Stimulated activated CD4-positive, alpha-beta T cell treated with anti-CD3 and anti-CD28 coated beads, Interleukin-2, amount 100 ng/mL, for 24 hours (primary cell): ENCODE data around the gene COPE.
A peak's percentile ranks its signal among the peaks of the same experiment; 100 is the strongest.
"Not testable (repeated sequence)": the region's sequence is repeated elsewhere in the genome, so short reads cannot be mapped to it uniquely, and the experiment has no call there.

Source experiments
- DNase-seq, 2 donors: peaks; one replicate each; pipeline ENCODE4 v3.0.0-alpha.2; 2020

Gene COPE

DNA sequence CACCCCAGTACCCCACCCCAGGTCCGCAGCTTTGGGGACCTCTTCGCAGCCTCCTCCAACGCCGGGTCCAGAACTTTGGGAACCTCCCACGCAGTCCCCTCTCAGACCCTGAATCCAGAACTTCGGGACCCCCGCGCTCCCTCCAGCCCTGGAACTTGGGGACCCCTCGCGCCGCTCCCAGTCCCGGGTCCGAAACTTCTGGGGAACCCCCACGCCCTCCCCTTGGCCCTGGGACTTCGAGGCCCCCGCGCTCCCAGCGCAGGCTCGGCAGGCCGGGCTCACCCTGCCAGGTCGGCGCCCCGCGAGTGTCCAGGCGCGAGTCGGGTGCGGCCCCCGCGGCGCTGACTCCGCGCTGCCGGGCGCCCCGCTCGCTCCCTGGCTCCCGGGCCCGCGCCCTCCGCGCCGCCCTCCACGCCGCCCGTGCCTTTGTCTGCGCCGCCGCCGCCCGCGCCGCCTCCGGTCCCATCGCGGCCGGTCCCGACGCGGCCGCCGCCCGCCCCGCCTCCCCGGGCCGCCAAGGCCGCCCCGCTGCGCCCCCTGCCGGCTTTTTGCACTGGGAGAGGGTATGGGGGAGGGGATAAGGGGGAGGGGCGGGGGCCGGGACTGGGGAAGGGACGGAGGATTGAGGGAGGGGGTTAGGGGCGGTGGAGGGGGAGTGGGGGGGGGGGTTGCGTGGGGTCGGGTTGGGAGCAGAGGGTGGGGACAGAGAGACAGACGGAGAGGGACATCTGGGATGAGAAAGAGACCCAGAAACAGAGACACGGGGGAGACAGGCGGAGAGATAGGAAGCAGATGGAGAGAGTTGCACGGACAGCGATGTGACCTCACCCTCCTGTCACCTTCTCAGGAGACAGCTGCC is 21.8 kb upstream of the COPE start, which contains the start of gene HOMER3:
TSS of gene HOMER3 (minus strand) at position 449 of the 859 bp plus-strand sequence. CDS start 2,235 bp downstream, outside the sequence.
- DNase-seq = peak; percentile 83 to 84

- no peak for DNase-seq
Observed at GRCh38 chr19:18939922-18940768, 21.0 kb upstream of the COPE start.

- DNase-seq = no peak
Observed at GRCh38 chr19:18939163-18939562, 20.0 kb upstream of the COPE start.

GRCh38 chr19:18933297-18933696 is 14.1 kb upstream of the COPE start:
- no peak for DNase-seq

DNA sequence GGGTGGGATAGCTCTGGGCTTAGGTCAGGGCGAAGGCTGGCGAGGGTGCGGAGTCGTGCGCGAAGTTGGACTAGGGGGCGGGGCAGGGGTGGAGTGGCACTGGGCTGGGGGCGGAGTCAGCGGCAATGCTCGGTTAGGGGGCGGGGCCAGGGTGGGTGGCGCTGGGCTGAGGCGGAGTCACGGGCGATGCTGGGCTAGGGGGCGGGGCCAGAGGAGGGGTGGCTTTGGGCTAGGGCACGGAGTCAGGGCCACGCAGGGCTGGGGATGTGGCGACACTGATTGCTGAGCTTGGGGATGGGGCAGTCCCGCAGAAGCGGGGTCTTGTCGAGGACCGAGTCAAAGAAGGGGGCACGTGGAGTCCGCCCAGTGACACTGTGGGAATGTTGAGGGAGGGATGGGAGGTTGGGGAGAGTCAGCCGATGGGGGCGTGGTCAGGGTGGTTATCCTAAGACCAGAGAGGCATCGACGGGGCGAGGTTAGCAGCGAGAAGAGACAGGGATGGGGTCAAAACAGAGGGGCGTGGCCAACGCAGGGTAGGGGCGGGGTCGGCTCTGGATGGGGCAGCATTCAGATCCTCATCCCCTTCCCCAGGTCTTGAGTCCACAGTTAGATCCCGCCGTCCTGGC is 13.1 kb upstream of the COPE start:
- DNase-seq = peak; percentile 89 to 92

DNA sequence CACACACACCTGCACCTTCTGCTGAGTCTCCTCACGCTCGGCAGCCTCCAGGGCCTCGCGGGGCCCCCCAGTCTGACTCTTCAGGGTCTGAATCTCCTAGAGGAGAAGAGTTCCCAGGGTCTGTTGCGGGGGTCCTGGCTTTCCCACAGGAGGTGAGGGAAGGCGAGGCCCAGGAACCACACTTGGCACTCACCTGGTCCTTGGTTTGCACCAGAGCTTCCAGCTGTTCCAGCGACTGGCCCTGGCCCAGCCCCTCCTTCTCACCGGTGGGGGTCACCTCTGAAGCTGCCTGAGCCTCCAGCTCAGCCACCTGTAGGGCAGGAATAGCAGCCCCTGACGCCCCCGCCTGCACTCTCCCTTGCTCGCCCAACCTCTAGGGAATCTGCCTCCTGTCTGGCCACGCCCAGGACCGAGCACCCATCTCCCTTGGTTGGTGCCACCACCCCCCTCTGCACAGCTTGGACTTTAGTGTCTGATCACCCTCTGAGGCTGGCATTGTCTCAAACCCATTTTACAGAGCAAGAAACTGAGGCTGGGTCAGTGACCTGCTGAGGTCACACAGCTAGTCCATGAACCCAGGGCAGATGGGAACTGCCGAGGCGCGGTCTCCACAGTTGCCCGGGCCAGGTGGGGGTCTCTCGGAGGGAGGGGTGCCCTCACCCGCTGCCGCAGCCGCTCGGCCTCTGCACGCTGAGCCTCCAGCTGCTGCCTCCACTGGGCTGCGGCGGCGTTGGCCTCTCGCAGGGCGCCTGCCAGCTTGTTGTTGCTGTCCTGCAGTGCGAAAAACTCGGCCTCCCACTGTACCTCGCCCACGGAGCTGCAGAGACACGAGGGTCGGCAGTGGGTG is 12.4 kb upstream of the COPE start:
- DNase-seq = no peak

DNA sequence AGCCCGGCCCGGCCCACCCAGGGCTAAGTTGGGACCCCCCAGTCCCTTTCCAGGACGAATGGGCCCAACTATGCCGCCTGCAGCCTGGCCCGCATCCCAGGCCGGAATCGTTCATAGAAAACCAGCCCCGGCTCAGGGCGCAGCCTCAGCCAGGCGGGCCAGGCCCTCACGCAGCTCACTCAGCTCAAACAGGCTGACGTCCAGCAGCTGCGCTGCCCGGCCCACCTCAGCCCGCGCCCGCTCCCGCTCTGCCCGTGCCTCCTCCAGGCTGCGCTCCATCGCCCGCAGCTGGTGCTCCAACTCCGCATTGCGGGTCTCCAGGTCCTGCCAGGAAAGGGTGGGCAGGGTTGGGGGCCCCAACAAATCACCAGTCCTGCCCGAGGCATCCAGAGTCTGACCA is 10.1 kb upstream of the COPE start:
- DNase-seq = no peak

GRCh38 chr19:18928018-18928805 is 9.0 kb upstream of the COPE start:
- no peak for DNase-seq

GRCh38 chr19:18924684-18925213 is 5.6 kb upstream of the COPE start:
- DNase-seq = no peak

DNA sequence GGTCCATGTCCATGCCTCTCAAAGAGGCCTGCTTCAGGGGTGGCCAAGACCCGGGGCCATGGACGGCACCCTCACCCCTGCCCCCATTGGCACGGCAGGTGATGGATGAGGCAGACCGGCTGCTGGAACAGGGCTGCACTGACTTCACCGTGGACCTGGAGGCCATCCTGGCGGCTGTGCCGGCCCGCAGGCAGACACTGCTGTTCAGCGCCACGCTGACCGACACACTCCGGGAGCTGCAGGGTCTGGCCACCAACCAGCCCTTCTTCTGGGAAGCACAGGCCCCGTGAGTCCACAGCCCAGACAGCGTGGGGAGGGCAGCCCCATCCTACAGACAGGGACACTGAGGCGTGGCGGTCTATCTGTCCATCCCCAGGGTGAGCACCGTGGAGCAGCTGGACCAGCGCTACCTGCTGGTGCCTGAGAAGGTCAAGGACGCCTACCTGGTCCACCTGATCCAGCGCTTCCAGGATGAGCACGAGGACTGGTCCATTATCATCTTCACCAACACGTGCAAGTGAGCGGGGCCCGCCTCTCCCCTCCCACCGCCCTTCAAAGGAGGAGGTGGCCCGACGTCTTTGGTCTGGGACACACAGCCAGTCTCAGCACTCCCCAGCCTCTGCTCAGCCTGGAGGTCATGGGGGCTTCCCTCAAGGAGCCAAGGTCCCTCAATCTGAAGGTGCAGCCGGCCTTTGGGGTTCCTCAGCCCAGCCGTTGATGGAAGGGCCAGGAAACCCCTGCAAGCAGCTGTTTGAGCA is 3.2 kb upstream of the COPE start:
- no peak for DNase-seq

DNA sequence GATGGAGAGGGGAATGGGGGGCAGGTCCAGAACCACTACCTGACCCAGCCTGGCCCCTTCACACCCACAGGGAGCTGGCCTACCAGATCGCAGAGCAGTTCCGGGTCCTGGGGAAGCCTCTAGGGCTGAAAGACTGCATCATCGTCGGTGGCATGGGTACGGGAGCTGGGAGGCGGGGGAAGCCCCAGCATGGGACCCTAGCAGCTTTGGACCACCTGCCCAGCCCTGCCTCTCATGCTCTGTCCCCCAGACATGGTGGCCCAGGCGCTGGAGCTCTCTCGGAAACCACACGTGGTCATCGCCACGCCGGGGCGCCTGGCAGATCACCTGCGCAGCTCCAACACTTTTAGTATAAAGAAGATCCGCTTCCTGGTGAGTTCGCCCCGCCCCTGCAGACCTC is 2.4 kb upstream of the COPE start:
- DNase-seq = no peak

DNA sequence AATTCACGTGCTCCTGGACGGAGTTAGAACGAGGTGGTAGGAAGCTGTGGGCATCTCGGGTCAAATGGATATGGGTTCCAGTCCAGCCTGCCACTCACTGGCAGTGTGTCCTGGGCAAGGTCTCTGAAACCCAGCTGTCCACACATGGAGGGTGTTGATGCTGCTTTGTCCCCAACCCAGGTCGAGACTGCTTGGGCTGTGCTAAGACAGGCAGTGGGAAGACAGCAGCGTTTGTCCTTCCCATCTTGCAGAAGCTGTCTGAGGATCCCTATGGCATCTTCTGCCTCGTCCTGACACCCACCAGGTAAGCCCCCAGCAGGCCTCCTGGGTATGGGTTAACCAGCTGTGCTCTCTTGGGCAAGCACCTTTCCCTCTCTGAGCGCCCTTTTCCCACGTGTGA is 1.2 kb upstream of the COPE start:
- DNase-seq = no peak

- DNase-seq = no peak
Observed at GRCh38 chr19:18919900-18920214, 670 bp upstream of the COPE start.

DNA sequence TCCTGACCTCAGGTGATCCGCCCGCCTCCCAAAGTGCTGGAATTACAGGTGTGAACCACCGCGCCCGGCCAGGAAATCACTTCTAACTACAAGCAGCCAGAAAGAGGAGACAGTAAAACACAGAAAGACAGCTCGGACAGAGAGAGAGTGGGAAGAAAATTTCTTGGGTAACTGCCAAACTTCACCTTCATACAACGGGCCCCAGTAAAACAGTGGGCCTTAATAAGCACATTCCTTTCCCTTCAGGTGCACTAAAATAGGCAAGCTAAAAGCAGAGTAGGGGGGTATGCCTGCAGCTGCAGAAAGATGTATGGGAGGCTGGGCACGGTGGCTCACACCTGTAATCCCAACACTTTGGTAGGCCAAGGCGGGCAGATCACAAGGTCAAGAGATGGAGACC is 1.6 kb downstream of the COPE start:
- not testable (repeated sequence) for DNase-seq

DNA sequence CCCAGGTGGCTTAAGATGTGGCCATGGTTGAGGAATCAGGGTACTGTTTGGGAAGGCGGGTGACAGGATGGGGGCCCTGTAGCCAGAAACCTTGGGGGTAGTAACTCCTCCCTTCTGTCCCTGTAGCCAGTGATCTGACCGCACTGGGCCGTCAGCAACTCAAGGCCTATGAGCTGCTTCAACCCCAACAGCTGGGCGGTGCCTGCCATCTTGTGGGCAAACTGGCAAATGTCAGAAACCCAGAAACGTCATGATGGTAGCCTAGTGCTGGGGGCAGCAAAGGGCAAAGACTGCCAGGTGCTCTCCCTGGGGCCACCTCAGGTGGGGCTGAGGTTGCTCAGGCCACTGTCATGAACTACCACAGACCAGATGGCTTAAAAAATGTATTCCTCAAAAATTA is 3.5 kb downstream of the COPE start:
- DNase-seq = peak in 1 of 2 donors; percentile 47

DNA sequence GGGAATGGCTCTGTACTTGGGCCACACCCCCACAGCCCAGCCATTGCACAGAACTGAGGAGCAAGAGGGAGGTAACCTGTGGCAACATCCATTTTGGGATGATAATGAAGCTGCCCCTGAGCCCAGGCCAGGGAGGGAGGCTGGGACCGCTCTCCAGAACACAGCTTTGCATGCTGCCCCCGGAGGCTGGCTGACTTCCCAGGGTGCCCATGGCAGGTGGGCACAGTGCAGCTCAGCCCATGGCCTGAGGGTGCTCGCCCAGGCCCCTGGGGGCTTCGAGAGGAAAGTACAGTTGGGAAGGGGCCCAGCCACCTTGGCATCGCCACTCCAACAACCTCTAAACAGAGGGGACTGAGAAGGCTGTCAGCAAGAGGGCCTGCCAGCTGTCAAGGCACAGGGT is 5.7 kb downstream of the COPE start:
- no peak for DNase-seq

- no peak for DNase-seq
Observed at GRCh38 chr19:18912933-18913332, 6.3 kb downstream of the COPE start.

GRCh38 chr19:18910801-18911436 is 8.3 kb downstream of the COPE start:
- no peak for DNase-seq

DNA sequence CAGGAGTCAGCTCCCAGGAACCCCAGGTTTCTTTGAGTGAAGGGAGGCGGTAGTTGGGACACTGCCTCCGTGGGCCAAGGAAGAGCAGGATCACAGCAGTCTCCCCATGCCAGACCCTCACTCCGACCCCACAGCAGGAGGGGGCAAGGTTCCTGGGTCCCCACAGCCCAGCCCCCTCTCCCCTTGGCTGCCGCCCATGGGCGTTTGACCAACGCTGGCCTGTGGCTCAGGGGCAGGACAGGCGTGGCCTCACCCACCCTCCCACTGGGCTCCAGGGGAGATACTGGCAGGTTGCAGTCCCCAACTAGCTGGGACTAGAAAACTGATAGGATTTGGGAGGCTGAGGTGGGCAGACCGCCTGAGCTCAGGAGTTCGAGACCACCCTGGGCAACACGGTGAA is 9.2 kb downstream of the COPE start:
- DNase-seq = no peak

GRCh38 chr19:18908917-18909619 is 10.1 kb downstream of the COPE start:
- DNase-seq = no peak
